GM19099 (cell line): Measurements from ENCODE around the gene BBX.

Experiments used
- POLR2A ChIP-seq: IDR thresholded peaks from 3 replicates; pipeline ENCODE4 v1.6.1; 2011; ENCODE audit warnings: low read depth; ENCODE audit not compliant: insufficient read length; ENCODE audit errors: extremely low read depth

The BBX gene

DNA sequence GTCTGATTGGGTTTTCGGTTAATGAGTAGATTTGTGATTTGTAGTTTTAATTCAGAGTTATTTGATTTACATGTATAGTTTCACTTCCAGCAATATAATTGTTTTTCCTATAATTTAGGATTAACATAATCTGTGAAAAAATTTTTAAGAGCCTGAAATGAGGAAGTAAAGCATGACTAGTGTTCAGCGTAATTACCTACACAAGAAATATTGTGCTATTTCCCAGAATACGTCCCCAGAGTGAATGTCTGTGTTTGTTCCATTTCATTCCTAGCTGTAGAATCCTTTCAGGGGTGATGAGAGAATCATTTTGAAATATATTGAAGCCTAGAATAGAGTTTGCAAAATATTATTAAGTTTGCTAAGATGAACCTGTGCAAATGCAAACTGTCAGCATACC, 247.1 kb downstream of the BBX start:
- TF ChIP-seq POLR2A = no peak

DNA sequence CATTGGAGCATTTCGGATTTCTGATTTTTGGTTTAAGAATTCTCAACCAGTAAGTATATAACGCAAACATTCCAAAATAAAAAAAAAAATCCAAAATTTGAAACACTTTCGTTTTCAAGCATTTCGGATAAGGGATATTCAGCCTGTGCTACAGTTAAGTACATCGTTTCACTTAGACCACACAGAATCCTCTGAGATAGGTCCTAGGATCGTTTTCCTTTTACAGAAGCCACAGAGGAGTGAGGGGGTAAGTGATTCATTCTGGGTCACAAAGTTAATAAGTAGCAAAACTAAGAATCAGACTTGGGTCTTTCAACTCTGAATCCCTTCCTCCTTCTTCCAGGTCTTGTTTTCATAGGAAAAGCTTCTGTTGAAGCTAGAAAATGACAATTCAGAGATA, 249.3 kb downstream of the BBX start:
- TF ChIP-seq POLR2A = no peak

DNA sequence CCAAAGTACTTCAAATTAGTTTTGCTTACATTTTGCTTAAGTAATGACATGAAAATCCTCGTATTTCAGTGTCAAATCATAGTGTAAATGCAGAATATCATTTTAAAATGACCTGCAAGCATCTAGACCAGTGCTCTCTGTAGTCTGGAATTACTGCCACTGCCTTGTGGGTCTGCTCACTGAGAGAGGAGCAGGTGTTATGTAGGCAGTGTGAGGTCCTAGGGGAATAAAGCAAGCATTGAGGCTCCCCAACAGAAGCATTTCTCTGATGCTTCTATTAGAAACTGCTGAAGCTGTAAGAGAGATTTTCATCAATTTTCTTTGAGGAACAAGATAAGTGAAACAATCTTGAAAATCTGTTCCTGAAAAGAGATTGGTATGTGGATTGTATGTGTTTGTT, 253.2 kb downstream of the BBX start:
- no peak for TF ChIP-seq POLR2A

DNA sequence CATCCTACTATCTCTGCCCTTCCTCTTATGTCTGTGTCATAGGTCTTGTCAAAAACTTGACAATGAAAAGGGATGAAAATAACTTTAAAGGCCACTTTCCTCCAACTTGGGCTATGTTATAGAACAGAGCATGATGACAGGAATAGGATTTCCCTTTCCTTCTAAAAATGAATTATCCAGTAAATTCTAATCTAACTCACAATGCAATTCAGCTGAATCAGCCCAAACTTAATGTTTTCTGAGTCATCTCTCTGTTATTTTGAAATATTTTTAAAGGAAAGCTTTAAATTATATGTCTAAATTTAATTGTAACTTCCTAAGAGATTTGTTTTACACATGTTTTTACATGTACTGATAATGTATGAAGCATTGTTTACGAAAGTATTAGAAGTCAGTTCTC, 258.5 kb downstream of the BBX start:
- no peak for TF ChIP-seq POLR2A

DNA sequence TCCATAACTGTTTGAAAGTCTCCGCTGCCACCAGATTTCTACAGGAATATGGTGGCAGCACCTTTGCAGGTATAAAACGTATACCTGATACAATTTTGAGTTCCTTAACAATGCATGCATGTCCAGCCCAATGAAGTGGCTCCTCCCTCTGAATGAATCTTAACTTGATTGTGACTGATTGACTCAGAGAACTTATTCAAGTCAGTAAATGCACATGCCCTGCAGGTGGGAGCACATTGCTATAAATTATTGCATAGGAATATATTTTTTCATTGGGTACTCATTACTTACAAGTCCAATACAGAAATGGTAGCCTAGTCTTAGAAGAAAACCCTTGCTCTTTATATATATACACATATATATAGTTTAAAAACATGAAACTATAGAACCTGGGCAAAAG, 259.3 kb downstream of the BBX start:
- no peak for TF ChIP-seq POLR2A

DNA sequence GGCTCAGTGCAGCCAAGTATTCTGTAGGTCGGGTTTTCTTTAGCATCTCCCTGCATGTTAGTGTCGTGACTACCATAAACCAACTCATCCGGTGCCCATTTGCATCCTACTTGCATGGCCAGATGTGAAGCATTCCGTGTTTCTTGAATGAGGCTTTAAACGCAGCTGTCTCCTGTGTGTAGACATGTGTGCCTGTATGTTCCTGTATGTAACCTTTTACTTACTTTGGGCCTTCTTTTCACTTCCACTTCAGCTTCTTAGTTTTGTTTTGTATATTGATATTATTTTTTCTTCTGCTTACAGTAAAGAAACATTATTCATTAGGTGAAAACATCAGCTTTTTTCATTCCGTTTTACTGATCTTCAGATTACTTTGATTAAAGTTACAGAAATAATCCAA, 267.9 kb downstream of the BBX start:
- TF ChIP-seq POLR2A = no peak

DNA sequence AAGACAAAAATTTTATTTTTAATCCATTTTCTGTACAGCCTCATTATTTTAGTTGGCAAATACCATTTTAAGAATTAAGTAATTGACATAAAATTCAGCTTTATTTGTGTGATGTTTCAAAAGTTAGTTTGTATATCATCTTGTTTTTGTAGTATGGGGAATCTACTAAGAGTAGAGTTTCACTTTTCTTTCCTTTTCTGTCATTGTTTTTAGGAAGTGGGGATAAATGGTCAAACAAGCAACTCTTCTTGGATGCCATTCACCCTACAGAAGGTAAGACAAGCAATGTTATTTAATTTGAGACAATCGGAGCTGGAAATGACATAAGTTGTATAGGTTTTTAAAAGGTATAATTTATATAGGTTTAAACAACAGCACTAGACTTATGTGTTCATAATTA, 268.3 kb downstream of the BBX start:
- TF ChIP-seq POLR2A = no peak

DNA sequence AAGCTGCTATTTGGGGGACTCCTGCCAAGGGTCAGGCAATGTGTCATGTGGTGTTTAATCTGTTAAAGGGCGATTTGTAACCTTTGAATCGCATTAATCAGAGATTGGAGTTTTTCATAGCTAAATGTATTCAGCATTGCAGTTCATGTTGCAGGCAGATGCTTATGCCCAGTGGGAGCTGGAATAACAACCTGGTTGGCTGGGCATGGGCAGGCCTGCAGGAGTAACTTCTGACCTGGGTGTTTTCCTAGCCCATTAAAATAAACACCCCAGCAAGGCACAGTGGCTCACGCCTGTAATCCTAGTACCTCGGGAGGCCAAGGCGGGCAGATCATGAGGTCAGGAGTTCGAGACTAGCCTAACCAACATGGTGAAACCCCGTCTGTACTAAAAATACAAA, 268.7 kb downstream of the BBX start:
- TF ChIP-seq POLR2A = no peak

DNA sequence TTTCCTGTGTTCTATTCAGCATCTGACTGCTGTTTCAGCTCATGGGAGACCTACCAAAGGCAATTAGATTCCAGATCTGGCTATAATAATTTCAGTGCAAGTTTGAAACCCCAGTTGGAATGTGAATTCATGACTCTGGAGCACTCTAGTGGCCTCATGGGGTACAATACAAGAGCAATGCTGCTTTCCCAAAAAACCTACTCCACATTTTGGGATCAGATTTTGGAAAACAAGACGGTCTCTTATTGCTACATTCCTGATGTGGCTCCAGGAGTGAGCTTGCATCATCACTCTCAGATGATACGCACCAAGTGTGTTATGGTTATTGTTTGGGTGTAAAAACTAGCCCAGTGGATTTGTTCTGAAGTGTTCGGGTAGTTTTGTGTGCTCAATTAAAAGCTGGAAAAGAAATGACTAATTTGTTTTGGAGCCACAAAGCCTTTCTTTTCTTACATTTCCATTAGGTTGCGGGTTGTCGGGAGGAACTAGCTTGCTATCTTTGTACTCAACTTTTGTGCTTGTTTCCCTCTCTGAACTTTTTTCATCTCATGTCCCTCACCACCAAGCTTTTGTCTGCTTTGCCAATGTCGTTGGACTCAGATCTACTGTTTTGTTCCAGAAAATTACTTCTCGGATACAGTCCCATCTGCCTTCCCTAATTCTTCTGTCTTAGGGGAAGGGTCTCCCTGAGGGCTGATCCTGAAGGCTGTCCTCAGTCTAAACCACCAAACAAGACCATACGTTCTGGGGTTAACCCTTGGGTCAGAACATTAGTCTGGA, 272.1 kb downstream of the BBX start:
- no peak for TF ChIP-seq POLR2A

DNA sequence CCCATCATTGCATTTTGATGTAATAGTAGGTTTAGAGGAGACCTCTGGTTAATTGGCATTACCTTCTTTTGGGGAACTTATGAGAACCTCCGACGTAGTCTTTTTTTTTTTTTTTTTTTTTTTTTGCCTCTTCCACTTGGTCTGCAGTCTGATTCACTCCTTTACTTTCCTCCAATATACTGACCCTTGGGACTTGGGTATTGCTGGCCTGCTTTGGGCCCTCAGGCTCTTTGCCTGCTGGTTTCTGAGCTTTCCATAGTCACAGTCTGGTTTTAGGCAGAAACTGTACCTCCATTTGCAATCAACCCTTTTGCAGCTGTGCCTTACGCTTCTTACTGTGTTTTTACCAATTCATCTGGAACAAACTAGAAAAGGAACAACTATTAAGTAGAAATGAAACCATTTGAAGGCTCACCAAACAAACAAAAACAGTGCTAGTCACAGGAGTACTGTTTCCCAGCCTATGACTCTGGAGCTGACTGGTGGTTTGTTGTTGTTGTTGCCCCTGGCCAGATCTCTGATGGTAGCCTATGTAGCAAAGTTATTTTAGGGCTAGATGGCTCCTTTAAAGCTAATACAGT, 272.8 kb downstream of the BBX start:
- no peak for TF ChIP-seq POLR2A

DNA sequence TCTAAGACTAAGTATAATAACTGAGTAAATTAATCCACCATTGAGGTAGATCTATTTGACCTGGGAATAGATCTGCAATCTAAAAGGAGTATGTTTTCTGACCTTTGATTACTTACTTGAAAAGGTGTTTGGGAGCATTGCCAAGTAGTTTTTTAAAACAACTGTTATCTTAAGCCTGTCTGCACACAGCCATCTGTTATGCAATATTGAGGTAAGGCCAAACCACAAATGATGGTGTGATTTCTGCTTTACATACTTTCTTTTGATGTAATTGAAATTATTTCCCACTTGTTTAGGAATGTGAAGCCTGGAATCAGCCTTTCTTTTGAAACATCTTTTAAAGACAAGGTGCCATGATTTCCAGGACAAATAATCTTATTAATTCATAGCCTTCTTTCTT, 274.0 kb downstream of the BBX start:
- no peak for TF ChIP-seq POLR2A

DNA sequence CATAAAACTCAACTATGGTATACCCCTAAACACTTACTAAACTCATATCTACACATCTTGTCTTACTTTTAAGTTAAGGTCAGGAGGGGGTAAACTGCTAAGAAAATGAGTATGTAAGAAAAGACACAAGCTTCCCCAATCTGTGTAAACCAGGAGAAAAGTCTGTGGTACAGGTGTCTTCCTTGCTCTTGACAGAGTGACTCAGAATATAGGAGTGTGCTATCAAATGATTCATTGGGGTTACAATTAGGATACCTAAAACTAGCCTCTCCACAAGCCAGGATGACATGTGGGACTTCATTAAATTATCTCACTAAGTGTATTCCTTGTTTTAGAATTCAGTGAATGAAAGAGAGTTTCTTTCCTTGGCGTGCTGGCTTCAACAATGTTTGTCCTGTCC, 274.8 kb downstream of the BBX start:
- TF ChIP-seq POLR2A = no peak

DNA sequence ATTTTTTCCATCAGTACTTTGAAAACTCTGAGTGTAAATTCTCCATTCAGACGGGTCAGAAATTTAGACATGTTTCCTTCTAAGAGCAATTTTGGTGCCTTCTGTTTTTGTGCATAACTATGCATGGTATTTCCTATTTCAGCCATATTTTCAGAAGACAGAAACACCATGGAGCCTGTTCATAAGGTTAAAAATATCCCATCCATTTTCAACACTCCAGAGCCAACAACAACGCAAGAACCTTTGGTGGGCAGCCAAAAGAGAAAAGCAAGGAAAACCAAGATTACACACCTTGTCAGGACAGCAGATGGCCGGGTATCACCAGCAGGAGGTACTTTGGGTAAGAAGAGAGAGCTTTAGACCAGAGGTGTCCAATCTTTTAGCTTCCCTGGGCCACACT, 275.6 kb downstream of the BBX start:
- TF ChIP-seq POLR2A = no peak

DNA sequence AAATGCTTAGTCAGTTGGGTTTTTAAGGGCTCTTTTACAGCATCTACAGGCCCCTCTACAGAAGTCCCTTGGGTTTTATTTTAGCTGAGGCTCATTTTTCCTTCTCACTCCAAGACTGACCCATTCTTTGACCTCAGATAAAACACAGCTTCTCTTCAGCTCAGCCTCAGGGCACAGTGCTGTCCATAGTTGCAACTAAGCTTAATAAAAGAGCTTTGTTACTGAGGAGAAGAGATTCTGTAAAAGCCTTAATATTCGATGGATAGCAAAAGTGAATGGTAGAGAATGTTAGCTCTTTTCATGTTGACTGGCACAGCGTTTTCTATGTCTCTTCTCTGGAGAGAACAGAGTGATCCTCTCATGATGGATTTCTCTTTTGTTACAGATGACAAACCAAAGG, 277.9 kb downstream of the BBX start:
- TF ChIP-seq POLR2A = no peak

DNA sequence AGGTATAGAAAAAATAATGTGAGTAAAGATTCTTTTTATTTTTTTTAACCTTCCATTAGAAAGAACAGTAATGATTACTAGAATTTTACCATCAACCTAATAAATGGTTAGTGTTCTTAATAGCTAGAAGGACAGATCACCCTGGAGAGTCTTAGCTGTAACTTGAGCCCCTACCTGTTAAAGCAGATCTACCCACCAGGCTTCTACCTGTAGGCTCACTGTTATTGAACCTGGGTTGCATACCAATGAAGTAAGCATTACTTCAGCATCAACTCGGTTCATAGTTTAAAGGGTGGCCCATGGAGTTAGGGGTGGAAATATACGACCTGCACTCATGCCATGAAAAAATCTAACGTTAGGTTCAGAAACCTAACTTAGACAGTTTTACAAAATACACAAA, 280.4 kb downstream of the BBX start:
- no peak for TF ChIP-seq POLR2A

DNA sequence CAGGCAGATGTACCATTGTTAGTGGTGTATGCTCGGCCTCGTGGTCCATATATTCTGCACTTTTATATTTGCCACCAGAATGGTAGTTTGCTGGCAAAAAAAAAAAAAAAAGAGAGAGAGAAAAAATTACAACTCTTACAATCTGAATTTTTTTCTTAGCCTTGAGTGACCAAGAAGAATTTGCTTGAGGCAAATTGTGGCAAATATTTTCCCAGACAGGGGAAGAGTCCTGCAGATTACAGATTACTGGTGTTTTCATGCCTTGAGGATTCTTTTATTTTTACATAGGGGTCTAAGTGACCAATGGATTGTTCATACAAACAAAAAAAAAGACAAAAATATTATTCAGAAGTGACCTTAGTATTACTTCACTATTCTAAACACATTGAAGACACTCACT, 283.3 kb downstream of the BBX start:
- TF ChIP-seq POLR2A = no peak

DNA sequence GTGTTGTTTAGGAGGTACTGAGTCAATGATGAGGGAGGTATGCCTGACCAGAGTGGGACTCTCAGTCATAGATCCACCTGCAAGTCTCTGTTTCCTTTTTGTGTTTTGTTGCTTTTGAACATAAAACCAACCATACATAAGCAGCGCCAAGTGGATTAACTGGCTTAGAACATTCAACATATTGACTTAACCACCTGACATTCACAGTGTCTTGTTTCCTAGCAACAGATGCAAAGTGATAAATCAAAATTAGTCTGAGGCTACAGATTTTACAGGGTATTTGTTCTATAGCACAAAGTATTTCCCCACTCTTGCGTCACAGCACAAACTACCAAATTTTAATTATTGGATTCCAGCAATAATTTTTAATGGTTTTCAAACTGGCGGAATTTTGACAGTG, 283.8 kb downstream of the BBX start:
- TF ChIP-seq POLR2A = no peak
